ENCODE measurements around the gene PSME2.

PSME2 gene

DNA sequence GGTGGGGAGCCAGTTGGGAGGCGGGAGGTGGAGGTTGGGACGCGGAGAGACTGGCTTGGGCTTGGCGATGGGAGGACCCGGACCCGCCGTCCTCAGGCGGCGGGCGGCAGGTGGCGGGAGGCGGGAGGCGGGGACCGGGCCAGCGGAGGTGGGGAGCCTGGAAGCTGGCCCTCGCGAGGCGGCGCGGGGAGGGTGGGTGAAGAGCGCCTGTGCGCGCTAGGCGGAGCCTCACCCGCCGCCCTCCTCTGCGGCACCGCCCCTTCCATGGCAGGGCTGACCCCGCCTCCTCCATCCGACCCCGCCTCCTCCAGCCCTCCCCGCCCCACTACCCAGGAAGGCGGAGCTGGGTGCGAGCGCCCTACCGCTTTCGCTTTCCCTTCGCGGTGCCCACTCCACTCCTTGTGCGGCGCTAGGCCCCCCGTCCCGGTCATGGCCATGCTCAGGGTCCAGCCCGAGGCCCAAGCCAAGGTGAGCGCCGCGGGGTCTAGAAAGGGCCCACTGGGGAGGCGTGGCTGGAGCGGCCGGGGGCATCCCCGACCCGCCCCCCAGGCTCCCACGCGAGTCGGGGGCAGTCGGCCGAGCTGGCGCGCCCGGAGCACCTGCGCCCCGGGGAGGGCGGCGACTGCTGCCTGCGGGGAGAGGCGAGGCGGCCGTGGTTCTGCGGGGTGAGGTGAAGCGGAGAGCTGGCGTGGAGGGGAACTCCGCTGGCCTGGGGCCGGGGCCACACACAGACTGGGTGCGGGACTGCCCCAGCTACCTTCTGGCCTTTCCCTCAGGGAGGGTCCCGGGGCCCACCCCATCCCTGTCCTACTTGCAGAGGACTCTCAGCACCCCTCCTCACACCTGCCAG lies 10.4 kb downstream of the PSME2 start, which contains the start of gene PSME1:
Gene PSME1 (plus strand): TSS at position 361 of the 850 bp plus-strand sequence. CDS start 69 bp downstream, at position 430.
- peak; percentile 91 for DNase-seq (ENCODE audit: low spot score)

DNA sequence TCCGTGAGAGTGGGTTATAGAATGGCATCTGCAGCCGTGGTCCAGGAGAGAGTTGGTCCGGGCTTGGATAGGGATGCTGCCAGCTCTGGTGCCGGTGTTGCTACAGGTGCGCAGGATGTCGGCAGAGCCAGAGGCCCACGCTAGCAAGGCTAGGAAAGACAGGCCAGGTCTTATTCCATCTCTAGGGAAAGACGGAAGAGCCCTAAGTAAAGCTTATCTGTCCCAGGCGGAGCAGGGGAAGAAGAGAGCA lies 10.9 kb downstream of the PSME2 start:
- DNase-seq (ENCODE audit: low spot score): no peak

DNA sequence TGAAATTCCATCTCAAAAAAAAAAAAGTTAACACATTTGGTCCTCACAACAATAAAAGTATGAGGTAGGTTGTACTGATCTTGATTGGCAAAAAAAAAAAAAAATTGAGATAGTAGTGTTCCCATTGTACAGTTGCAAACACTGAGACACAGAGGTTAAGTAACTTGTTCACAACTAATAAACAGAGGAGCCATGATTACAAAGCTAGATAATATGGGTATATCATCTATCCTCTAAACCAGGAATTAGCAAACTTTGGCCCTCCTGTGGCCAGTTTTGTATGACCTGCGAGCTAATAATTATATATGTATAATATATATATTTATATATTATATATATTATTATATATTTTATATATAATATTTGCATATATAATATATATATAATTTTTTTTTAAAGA lies 12.7 kb downstream of the PSME2 start:
- no peak for DNase-seq (ENCODE audit: low spot score)

DNA sequence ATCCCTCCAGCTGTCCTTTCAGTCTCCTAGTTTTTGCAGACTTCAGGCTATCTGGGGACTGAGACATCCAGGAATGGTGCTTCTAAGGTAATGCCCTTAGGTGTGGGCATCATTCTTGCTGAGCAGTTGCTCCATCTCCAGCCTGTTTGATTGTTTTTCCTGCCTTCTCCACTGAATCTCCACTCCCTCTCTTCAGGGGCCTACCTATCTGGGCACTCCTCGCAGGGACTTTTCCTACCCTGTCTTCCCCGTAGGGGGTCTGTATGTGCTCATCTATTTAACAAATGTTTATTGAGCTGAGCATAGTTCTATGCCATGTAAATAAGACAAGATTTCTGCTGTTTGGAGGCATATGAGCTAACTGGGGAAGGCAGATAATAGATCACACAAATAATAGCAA lies 13.4 kb downstream of the PSME2 start:
- no peak for DNase-seq (ENCODE audit: low spot score)

GRCh38 chr14:24132061-24132685 lies 14.2 kb downstream of the PSME2 start:
- no peak for DNase-seq (ENCODE audit: low spot score)

GRCh38 chr14:24131549-24131966 lies 14.9 kb downstream of the PSME2 start:
- DNase-seq (ENCODE audit: low spot score): no peak

DNA sequence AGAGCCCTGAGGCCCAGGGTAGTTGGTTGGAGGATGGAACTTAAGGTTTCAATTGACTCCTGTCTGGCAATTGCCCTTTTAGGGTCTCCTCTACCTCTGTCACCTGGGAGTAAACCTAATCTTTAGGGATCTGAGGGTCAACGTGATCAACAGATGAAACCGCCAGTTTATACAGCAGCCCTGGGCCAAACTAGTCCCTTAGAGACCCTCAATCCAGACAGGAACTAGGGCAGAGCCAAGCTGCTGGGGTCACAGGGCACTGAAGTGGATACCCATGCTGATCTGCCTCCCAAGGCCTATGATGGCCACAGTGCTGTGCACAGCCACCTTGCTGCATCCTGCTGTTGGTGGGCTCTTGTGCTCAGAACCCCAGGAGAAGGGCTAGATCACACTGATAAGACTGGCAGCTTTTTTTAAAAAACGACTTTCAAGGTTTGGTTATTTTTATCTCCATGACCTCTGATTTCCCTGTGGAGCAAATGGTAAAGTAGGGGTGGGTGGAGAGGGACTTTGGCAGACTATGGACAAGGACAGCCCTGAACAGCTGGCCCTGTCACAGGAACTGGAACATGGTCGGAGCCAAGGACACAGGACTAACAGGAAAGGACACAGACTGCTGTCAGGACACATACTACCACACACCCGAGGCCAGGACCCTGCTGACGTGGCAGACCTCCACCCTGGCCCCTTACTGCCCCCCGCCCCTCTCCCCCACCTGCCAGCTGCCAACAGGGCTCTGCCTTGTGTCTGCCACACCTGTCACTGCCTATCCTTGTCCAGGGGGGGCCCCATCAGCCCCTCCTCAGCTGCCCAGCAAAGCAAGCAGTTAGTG lies 15.5 kb downstream of the PSME2 start:
- no peak for DNase-seq (ENCODE audit: low spot score)

DNA sequence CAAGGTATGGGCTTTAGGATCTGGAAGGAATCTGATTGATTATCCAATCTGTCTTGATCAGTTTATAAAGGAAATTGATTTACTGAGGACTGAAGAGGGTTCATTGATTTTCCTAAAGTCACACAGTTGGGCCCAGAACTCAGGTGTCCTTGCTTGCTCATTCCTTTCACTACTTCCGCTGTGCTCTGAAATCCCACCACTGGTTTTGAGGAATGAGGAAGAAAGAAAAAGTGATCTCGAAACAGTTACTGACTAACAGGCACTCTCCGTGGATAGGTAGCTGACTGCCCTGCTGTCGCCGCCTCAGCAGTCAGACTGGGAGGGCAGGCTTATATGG lies 16.1 kb downstream of the PSME2 start, which contains the start of gene FITM1:
Gene FITM1 (plus strand): TSS at position 280 of the 337 bp plus-strand sequence. CDS start 905 bp downstream, outside the sequence.
- DNase-seq (ENCODE audit: low spot score): no peak

- no peak for DNase-seq (ENCODE audit: low spot score)
Measured at GRCh38 chr14:24129410-24129998, 16.9 kb downstream of the PSME2 start.

- no peak for DNase-seq (ENCODE audit: low spot score)
Measured at GRCh38 chr14:24127673-24128072, 18.7 kb downstream of the PSME2 start.

DNA sequence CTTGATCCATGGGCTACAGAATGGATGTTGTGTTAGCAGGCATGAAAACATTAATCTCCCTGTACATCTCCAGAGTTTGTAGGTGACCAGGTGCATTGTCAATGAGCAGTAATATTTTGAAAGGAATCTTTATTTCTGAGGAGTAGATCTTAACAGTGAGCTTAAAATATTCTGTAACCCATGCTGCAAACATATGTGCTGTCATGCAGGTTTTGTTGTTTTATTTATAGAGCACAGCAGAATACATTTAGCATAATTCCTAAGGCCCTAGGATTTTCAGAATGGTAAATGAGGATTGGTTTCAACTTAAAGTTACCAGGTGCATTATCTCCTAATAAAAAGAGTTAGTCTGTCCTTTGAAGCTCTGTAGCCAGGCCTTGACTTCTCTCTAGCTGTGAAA lies 19.5 kb downstream of the PSME2 start:
- no peak for DNase-seq (ENCODE audit: low spot score)

- DNase-seq (ENCODE audit: low spot score): no peak
Measured at GRCh38 chr14:24123424-24124417, 22.7 kb downstream of the PSME2 start.

DNA sequence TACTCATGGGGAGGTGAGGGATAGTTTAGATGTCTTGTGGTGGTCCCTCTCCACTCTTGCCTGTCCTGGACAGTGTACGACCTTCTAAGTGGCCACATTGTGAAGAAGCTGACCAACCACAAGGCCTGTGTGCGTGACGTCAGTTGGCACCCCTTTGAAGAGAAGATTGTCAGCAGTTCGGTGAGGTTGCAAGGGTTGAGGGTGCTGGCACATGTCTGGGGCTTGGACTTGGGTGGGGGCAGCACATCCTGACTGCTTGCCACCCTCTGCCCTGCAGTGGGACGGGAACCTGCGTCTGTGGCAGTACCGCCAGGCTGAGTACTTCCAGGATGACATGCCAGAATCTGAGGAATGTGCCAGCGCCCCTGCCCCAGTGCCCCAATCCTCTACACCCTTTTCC lies 23.5 kb downstream of the PSME2 start:
- no peak for DNase-seq (ENCODE audit: low spot score)

GRCh38 chr14:24122416-24122815 lies 24.0 kb downstream of the PSME2 start:
- DNase-seq (ENCODE audit: low spot score): no peak

GRCh38 chr14:24121210-24121609 lies 25.2 kb downstream of the PSME2 start:
- DNase-seq (ENCODE audit: low spot score): no peak

GRCh38 chr14:24119691-24120090 lies 26.7 kb downstream of the PSME2 start:
- DNase-seq (ENCODE audit: low spot score): no peak

DNA sequence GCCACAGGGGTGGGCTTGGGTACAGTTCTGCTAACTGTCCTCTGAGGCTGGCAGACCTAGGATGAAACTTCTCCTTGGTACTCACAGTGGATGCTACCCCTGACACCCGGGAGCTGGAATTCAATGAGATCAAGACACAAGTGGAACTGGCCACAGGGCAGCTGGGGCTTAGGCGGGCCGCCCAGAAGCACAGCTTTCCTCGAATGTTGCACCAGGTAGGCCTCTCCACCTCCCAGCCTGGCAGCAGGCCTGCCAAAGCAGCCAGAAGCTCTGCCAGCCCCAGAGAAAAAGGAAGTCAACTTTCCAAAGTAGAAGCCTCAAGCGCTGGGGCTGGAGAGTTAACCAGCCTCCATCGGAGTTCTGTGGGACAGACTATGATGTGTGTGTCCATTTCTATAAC lies 29.2 kb downstream of the PSME2 start:
- DNase-seq (ENCODE audit: low spot score): no peak

- no peak for DNase-seq (ENCODE audit: low spot score)
Measured at GRCh38 chr14:24116128-24116814, 30.1 kb downstream of the PSME2 start.

DNA sequence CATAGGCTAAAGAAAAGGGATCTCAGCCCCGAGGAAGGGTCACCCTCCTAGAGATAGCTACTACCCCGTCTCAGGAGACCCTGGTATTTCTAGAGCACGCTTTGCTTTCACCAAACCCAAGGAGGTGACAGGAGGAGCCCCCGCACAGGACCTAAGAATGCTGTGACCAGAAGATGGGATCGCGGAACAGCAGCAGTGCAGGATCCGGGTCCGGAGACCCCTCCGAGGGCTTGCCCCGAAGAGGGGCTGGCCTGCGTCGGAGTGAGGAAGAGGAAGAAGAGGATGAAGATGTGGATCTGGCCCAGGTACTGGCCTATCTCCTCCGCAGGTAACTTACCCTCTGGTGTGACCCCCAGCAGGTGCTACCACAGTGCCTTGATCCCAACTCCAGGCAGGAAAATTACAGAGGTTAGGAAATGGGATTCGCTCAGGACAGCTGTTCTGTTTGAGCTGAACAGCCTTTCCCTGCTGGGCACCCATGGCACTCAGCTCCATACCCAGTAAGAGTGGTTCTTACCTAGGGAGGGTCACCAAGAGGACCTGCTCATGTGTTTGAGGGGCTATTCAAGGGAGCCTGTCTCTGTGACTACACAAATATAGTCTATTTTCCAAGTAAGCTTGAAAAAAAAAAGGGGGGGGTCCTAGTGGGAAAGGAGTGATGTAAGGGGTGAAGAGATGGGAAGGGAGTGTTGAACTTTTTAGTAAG lies 30.8 kb downstream of the PSME2 start:
- DNase-seq (ENCODE audit: low spot score): no peak
